ENCODE results near the gene HOXB9.

The HOXB9 gene

GRCh38 chr17:48609759-48610281 lies 16.3 kb downstream of the HOXB9 start:
- no peak for FAIRE-seq

DNA sequence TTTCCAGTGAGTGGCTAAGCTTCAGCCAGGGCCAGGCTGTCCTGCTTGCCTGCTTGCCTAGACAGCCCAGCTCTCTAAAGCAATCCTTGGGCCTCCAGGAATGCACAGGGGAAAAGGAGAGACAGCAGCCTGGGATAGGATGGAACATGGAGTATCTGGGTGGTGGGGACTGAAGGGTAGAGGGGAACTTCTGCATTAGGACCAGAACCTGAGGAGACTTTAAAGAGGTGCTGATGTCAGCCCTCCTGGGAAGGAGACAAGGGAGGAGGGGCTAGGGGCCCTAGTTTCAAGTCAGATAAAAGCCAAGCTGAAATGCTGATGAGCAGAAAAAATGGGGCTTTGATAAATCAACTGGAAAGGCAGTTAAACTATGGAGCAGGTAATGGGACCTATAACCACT lies 17.1 kb downstream of the HOXB9 start:
- no peak for FAIRE-seq

DNA sequence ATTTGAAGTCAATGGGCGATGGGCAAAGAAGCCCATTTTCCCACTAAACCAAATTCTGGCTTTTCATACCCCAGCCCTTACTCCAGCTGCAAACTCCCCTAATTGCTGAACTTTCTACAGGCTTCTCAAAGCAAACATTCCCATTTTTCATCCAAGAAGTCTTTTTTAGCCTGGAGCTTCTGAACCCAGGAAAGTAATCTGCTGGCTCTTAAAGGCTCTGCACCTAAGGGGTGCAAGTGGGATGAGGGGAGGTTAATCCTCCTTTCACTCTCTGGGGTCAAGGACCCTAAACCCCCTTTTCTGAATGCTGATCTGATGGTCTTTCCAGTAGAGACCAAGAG lies 17.7 kb downstream of the HOXB9 start:
- FAIRE-seq = no peak

GRCh38 chr17:48606892-48607614 lies 19.1 kb downstream of the HOXB9 start:
- FAIRE-seq = no peak

DNA sequence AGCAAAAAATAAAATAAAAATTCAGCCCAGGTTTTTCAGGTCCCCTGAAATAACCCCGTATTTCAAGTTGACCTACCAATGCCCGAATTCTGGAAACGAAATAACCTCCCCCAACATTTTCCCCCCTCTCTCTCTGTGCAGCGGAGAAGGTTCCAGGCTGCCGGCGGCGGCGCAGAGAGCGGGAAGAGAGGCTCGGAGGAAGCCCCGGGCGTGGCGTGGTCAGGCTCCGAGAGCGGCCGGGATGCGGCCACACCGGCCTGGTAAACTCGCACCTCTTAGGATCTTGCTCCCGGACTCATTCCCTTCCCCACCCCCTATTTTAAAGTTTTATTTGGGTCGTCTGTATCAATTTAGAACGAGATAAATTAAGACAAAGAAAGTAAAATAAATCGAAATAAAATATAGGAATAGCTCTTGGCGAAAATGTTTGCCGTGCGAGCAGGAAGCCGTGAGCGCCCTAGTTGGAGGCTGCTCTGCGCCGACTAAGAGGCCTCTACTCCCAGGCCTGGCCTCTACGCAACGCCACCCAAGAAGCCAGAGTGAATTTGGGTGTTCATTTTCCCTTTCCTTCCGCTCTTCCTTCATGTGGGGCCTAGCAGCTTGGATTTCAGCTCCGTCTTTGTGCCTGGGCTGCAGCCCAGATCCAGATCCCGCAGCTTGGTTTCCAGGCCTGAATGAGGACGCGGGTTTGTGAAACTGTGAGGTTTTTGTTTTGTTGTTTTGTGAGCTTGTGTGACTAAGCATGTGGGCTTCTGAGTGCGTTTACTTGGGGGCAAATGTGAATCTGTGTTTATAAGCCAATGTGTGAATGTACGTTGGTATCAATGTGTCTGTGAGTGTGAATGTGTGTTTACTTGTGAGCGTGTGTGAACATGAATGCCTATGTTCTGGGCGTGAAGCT lies 19.9 kb downstream of the HOXB9 start:
- no peak for FAIRE-seq

GRCh38 chr17:48605409-48605919 lies 20.7 kb downstream of the HOXB9 start:
- no peak for FAIRE-seq

- peak; percentile 20 for FAIRE-seq
Observed at GRCh38 chr17:48604770-48605329, 21.3 kb downstream of the HOXB9 start, which contains the start of gene HOXB6. Gene HOXB6 (minus strand): TSS chr17:48604986. CDS start chr17:48598150, 6,836 bp downstream.

DNA sequence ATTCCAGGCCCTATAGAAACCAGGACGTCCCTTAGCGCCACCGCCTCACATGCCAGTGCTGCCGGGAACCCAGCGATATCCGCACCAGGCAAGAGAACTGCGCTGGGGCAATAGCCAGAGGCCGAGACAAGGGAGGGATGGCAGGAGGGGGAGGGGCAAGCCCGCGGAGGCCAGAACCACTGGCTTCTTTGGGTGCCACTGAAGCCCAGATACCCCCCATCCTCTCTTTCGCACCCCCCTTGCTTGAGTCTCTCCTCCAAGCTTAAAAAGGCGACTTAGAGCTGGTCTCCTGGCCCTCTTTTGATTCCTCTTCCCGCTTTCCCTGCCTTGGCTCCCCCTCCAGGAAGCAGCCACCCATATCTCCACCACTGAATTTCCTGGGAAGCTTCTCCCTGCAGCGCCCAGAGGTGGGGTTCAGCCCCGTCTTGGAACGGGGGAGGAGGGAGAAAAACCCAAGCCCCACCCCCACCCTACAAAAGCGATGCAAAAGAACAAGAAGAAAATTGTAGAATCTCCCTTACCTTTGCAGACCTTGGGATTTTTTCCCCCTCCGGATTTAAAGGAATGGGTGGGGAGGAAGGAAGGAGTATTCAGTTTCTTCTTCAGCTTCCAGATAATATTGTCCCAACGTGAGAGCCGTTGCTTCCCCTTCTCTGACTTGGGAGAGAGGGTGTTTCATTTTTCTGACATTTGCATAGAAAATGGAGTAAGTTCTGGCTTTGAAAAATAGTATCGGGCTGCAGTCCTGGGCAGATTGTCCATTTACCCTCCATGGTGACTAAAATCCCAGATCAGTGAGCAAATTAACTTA lies 22.0 kb downstream of the HOXB9 start:
- no peak for FAIRE-seq

DNA sequence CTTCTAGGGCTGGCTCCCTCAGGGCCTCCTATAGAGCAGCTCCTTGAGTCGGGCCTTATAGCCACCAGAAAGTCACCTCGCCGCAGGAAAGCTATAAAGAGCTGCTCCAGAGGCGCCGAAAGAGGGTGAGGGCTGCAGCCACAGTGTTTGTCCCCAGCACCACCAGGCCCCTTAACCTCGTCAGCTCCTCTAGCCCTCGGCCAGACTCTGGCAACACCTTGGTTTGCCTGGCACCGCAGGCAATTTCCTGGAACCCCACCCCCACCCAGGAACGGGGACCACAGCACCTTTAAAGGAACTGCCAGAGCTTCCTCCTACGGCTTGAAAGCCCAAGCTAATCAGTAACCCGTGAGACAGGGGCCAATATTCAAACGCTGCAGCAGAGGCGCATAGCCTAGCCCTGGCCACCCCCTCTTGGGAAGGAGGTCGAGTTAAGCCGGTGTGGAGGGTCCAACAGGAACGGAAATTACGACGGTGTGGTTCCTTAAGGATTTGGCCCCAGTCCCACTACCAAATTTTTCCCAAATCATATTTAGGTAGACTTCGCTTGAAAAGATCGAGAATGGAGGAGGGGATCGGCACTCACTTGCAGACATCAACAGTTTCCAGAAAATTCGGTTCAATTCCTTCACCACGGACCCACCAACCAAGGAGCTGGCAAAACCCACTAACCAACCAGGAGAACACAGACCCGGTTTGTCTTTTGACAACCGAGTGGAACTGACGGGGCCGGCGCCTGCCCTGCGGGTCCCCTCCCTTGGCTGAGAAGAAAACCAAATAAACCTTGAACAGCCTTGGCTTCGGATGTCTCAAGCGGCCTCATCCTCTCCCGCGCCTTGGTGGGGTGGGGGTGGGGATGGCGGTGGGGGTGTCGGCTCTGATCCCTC lies 24.4 kb downstream of the HOXB9 start:
- no peak for FAIRE-seq

- no peak for FAIRE-seq
Observed at GRCh38 chr17:48601207-48601538, 25.0 kb downstream of the HOXB9 start.

- FAIRE-seq = peak; percentile 5
Observed at GRCh38 chr17:48600244-48601098, 25.7 kb downstream of the HOXB9 start.

GRCh38 chr17:48599354-48599753 lies 26.8 kb downstream of the HOXB9 start:
- no peak for FAIRE-seq

- no peak for FAIRE-seq
Observed at GRCh38 chr17:48598736-48599135, 27.4 kb downstream of the HOXB9 start.

GRCh38 chr17:48597778-48598631 lies 28.2 kb downstream of the HOXB9 start:
- no peak for FAIRE-seq

DNA sequence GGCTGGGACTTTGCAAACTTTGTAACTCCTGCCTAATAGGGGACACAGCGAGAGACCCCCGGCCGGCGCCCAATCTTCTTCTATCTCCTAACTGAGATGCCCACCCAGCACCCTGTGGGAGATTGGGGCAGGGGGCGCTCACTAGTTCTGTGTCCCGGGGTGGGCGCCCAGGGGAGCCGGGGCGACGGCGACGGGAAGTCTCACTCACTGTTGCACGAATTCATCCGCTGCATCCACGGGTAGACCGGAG lies 28.7 kb downstream of the HOXB9 start:
- FAIRE-seq = no peak

DNA sequence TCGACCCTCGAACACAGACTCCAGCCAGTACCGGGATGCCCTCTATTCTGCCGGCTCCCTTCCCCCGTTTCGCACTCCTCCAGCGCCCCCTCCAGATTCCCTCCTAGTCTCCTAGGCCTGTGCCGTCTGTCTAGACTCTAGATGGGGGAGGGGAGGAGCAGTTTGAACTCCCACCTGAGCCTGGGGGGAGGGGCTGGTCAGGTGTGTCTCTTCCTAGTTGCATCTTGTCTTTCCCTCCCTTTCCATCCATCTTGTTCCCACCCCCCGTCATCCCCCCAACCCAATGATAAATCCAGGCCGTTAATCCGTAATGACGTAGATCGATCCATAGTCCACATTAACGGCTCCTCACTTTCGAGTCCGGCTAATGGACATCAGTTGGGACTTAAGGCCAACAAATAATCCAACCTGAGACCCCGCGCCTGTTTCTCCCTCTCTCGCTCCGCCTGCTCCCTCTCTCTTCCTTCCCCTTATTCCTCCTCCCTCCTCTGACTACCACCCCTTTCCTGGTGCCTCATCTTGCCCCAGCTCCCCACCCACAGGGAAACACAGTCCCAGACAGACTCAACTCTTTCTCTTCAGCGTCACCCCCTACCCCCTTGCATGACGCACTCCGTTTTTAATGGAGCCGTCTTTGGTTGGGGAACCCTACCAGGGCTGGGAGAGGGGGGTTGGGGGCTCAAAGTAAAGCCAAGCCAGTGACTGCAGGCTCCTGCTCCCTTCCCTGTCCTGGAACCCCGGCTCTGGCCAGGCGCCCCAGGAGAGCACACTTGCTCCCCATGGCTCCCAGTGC lies 29.2 kb downstream of the HOXB9 start:
- FAIRE-seq = no peak

GRCh38 chr17:48596000-48596734 lies 30.0 kb downstream of the HOXB9 start:
- FAIRE-seq = no peak

- FAIRE-seq = no peak
Observed at GRCh38 chr17:48595278-48595999, 30.7 kb downstream of the HOXB9 start.
